WTC11 (cell line): ENCODE data around the gene NBAS.

Experiments used
- NFE2L1 ChIP-seq: sonication (generic); formaldehyde crosslinking; IDR thresholded peaks from 2 replicates; pipeline ENCODE4 v1.8.1; 2023; ENCODE audit warnings: missing genetic modification reagents
- TF ChIP-seq, protein P1 (sequence below): sonication (generic); formaldehyde crosslinking; IDR thresholded peaks from 2 replicates; pipeline ENCODE4 v1.8.0; 2022; ENCODE audit warnings: mild to moderate bottlenecking, missing genetic modification reagents
- TF ChIP-seq, protein P2 (sequence below): sonication (generic); formaldehyde crosslinking; IDR thresholded peaks from 2 replicates; pipeline ENCODE4 v1.8.1; 2022; ENCODE audit warnings: low read depth, mild to moderate bottlenecking, moderate library complexity, missing genetic modification reagents, borderline replicate concordance

DNA sequence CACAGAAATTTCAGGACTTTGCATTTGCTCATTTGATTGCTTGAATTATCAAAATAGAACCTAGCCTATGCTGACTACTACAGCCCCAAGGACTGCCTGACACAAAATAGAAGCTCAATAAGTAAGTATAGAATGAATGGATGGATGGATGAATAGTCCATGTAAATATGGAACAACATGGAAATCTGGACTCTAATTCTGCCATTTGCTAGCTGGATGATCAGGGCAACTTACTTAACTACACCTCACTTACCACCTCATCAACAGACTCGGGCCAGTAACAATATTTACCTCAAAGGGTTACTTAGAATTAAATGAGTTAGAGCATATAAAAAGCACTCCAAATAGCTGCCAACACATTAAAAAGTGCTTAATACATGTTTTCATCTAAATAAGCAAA is 50.6 kb downstream of the NBAS start:
- TF ChIP-seq, protein P1, sequence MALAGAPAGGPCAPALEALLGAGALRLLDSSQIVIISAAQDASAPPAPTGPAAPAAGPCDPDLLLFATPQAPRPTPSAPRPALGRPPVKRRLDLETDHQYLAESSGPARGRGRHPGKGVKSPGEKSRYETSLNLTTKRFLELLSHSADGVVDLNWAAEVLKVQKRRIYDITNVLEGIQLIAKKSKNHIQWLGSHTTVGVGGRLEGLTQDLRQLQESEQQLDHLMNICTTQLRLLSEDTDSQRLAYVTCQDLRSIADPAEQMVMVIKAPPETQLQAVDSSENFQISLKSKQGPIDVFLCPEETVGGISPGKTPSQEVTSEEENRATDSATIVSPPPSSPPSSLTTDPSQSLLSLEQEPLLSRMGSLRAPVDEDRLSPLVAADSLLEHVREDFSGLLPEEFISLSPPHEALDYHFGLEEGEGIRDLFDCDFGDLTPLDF (CRISPR knock-in tag) = no peak
- TF ChIP-seq, protein P2, sequence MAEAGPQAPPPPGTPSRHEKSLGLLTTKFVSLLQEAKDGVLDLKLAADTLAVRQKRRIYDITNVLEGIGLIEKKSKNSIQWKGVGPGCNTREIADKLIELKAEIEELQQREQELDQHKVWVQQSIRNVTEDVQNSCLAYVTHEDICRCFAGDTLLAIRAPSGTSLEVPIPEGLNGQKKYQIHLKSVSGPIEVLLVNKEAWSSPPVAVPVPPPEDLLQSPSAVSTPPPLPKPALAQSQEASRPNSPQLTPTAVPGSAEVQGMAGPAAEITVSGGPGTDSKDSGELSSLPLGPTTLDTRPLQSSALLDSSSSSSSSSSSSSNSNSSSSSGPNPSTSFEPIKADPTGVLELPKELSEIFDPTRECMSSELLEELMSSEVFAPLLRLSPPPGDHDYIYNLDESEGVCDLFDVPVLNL (CRISPR knock-in tag) = no peak
- no peak for TF ChIP-seq NFE2L1 (CRISPR knock-in tag)
